GM12878 (cell line): Measurements from ENCODE around the gene TUNAR.

Source experiments
- BHLHE40 ChIP-seq, 2 experiments: fragments of 450-650 bp in 1 of 2; IDR thresholded peaks; 2 replicates each; pipeline ENCODE4 v1.6.1; 2011 to 2017; ENCODE audit warnings: low read depth in 2 of 2, borderline replicate concordance in 1 of 2, improper control_type of control experiment in 1 of 2, low read length in 1 of 2, mild to moderate bottlenecking in 1 of 2
- CREB1 ChIP-seq: IDR thresholded peaks from 2 replicates; pipeline ENCODE4 v1.6.1; 2012; ENCODE audit warnings: low read depth, mild to moderate bottlenecking, inconsistent platforms
- CTCF ChIP-seq, 3 experiments: IDR thresholded peaks in 2 of 3; conservative IDR thresholded peaks in 1 of 3; 2 replicates each; pipeline ENCODE4 v1.5.1; 2011; ENCODE audit warnings: low read depth in 3 of 3, low read length in 3 of 3, mild to moderate bottlenecking in 3 of 3, control low read depth in 2 of 3, moderate library complexity in 2 of 3, inconsistent platforms in 1 of 3, mixed read lengths in 1 of 3; ENCODE audit not compliant: control insufficient read depth in 2 of 3, insufficient read depth in 1 of 3; ENCODE audit errors: extremely low read depth in 1 of 3
- ESRRA ChIP-seq: IDR thresholded peaks from 2 replicates; pipeline ENCODE4 v1.6.1; 2012; ENCODE audit warnings: mild to moderate bottlenecking, low read length, improper control_type of control experiment
- EZH2 ChIP-seq: IDR thresholded peaks from 2 replicates; pipeline ENCODE4 v1.6.1; 2012; ENCODE audit warnings: low read depth, mild to moderate bottlenecking, control low read depth, inconsistent platforms, low read length, borderline replicate concordance; ENCODE audit not compliant: control insufficient read depth
- HDAC2 ChIP-seq: fragments of 200-600 bp; sonication (generic); IDR thresholded peaks from 2 replicates; pipeline ENCODE4 v1.6.1; 2017
- MAX ChIP-seq: IDR thresholded peaks from 2 replicates; pipeline ENCODE4 v1.6.1; 2012; ENCODE audit warnings: low read depth, low read length, improper control_type of control experiment
- POLR2AphosphoS5 ChIP-seq: IDR thresholded peaks from 2 replicates; pipeline ENCODE4 v1.6.1; 2011; ENCODE audit warnings: mild to moderate bottlenecking, low read length, inconsistent platforms
- PRDM15 ChIP-seq: fragments of 450-650 bp; formaldehyde crosslinking; IDR thresholded peaks from 2 replicates; pipeline ENCODE4 v1.4.0; 2020; ENCODE audit warnings: mild to moderate bottlenecking, moderate library complexity

GRCh38 chr14:95885866-95886265 is 9.2 kb downstream of the TUNAR start:
- TF ChIP-seq CTCF (IDR thresholded peaks at IDR 0.05 in 2 of 3, conservative IDR thresholded peaks at IDR 0.05 in 1 of 3; ENCODE audit: control insufficient read depth in 2 of 3, extremely low read depth in 1 of 3, insufficient read depth in 1 of 3, low read depth in 3 of 3, low read length in 3 of 3) (no peak), BHLHE40 (IDR thresholded peaks at IDR 0.05; ENCODE audit: borderline replicate concordance in 1 of 2, low read depth in 2 of 2, low read length in 1 of 2) (no peak), CREB1 (no peak), EZH2 (no peak), HDAC2 (no peak), PRDM15 (no peak), ESRRA (no peak), POLR2AphosphoS5 (no peak), MAX (no peak)
